NCI-H146 treated with DMSO at 0.1 percent for 48 hours (cell line): ENCODE results near the gene GPC6.

ENCODE experiments used
- DNase-seq: peaks from one replicate; lab custom pipeline; 2025; ENCODE audit not compliant: unreplicated experiment; lab: John Stamatoyannopoulos, UW

Gene GPC6

DNA sequence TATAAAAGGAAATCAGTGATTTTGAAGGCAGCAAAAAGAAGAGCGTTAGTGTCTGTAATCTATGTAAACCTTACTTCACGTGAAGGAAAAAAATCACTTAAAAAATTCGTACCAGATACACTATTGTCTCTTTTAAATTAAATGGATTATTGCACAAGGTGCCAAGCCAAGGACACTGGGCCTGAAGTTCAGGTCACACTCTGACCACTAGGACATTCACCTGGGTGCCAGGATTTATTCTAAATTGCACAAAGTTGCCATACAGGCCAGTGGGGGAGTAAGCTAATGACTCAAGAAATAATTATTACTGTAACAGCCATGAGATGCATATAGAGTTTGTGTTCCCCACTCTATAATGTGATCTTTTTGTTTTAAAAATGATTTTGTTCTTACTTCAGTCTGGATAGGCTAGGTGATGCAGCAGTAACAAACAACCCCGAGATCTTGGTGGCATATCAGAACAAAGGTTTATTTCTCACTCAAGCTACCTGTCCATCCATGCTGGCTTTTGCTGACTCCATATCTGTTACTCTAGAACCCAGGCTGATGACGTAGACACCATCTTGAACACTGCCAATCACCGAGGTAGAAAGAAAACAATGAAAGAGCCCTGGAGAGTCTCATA is 1000.8 kb downstream of the GPC6 start:
- no peak for DNase-seq

DNA sequence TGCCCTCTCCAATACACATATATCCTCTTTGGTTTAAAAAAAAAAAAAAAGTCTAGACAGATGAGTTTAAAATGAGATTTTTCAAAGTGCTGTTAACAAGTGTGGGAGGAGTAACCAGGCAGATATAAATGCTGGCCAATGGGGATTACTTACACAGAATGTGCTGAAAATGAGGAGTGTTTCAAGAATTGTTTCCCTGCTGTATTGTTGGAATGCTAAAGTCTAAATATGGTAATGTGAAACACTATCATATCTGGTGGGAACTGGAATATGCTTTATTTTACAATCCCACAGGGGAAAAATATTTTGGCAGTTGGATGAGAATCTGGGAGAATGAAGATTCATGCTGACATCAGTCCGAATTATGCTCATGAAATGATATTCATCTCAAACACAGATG is 1002.2 kb downstream of the GPC6 start:
- no peak for DNase-seq

- no peak for DNase-seq
Measured at GRCh38 chr13:94232161-94232950, 1005.7 kb downstream of the GPC6 start.

DNA sequence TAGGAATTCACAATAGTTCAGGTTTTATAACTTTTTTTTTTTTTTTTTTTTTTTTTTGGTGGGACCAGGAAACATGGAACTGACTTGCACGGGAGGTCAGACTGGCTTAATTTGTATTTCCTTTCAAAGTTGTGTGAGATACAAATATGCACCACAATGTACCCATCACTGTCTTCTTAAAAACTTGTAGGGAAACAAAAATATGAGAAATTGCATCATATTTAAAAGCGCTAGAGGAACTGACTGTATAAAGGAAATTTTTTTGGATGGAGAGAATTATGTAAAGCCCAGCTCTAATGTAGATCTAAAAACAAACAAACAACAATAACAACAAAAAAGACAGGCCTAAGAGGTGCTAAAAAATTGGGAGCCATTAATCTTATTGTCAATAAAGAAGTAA is 1006.3 kb downstream of the GPC6 start:
- no peak for DNase-seq

GRCh38 chr13:94233401-94233800 is 1006.8 kb downstream of the GPC6 start:
- DNase-seq = no peak

DNA sequence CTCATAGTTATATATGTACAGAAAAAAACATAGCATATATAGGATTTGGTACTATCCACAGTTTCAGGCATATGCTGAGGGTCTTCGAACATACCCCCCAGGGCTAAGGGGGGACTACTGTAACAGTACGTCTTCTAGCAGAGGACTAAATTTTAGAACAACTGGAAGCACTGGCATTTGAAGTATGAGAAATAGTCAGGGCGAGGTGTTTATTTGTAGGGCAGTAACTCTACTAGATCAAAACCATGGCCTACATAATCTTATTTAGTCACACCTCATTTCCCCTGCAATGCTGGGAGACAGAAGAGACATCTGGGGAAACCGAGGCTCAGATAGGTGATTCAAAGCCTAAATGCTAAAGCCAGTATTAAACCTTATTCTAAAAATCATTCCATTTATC is 1007.2 kb downstream of the GPC6 start:
- no peak for DNase-seq

DNA sequence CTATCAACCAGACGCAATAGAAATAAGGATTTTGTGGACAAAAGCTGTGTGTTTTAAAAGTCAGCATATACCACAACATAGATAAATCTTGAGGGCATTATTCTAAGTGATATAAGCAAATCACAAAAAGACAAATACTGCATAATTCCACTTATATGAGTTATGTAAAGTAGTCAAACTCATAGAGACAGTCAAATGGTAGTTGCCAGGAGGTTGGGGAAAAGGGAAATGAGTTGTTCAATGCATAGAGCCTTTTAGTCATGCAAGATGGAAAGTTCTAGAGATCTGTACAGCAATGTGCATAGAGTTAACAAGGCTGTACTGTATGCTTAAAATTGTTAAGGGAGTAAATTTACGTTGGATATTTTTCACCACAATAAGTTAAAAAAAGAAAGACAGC is 1008.1 kb downstream of the GPC6 start:
- DNase-seq = no peak

DNA sequence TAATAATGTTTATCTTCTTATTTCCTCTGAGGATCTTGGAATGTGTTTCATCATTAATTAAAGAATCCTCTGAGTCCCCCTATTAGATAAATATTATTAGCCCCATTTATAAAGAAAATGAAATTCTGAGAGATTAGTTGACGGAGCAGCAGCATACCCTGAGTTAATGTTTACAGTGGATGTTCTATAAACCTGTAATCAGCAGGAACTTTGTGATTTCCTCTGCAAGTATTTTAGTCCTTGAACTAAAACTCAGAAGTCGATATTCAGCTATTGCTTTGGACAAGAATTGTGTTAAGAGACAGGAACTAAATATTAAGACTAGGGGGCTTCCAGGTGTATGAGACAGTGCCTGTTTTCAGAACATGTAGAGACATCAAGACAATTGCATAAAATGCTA is 1009.5 kb downstream of the GPC6 start:
- DNase-seq = no peak

DNA sequence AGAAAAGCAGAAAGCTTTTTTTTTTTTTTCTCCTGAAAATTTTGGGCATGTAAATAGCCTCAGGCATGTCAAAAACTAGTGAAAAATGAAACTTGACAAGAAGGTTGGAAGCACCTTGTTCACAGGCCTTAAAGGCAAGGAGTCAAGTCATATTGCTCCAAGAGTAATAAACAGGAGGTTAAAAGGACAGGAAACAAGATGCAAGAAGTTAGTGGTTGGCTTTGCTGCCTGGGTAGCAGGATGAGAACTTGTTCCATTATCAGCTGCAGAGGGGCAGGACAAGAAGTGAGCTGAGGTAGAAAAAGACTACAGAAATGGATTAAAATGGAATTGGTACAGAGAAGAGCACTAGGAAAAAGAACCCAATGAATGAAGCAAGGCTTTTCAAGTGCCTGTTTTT is 1010.3 kb downstream of the GPC6 start:
- no peak for DNase-seq

- DNase-seq = no peak
Measured at GRCh38 chr13:94239135-94239534, 1012.5 kb downstream of the GPC6 start.

DNA sequence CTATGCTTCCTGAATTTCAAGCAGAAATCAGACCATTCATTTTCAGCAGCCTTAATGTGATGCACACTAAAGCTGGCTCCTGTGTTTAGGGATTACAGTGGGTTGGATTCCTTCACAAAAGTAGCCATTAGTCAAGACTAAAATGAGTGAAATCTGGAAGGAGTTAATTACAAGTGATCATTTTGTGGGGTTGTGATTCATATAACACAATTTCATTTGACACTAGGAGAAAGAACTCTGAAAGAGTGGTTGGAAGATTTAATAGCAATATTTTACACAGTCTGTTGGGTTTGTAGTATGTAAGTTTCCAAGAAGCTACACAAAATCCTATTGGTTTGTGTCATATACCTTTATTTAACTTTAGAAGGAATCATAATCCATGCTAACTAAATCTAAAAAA is 1015.9 kb downstream of the GPC6 start:
- DNase-seq = no peak

GRCh38 chr13:94243551-94243950 is 1016.9 kb downstream of the GPC6 start:
- no peak for DNase-seq

GRCh38 chr13:94246495-94246894 is 1019.9 kb downstream of the GPC6 start:
- no peak for DNase-seq

DNA sequence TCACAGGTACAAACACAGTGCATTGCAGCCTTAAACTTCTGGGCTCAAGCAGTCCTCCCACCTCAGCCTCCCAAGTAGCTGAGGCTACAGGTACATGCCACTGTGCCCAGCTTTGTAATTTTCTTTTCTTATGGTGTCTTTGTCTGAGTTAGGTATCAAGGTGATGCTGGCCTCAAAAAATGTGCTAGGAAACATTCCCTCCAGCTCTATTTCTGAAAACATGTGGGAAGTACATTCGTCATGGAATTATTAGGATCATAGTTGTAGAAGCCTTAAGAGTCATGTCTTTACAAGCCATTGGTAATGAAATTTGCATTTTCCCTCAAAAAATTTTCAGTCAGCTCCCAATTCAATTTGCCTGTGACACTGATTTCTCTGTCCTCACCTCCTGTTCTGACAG is 1021.3 kb downstream of the GPC6 start:
- no peak for DNase-seq

DNA sequence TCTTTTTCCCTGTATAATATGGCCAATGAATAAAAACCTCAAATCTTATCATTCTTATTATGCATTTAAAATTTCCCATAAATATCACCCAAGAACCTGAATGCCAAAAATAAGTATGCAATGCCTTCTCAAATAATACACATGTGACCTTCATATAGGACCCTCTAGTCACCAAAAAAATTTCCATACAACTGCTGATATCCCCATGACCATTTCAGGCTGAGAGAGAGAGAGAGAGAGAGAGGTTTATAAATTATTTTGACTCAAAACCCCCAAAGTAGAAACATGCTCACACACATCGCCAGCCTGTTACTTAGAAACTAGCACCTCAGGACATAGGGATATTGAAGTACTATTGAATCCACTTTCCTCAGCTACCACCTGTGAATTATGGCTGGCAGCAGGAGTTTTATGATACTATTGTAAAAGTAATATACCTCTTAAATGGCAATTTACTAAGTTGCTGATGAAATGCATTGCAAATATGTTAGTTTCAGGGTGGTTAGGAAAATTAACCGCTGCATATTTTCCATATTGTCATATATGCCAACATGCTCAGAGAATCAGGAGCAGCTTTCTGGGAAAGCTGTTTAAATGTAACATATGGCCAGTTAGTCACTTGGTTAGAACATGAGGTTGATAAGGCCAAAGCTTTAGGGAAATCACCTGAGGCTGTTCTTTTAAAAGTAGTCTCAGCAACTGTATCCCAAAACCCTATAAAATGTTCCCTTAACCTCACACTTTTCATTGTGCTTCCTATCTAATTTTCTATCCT is 1022.0 kb downstream of the GPC6 start:
- no peak for DNase-seq

DNA sequence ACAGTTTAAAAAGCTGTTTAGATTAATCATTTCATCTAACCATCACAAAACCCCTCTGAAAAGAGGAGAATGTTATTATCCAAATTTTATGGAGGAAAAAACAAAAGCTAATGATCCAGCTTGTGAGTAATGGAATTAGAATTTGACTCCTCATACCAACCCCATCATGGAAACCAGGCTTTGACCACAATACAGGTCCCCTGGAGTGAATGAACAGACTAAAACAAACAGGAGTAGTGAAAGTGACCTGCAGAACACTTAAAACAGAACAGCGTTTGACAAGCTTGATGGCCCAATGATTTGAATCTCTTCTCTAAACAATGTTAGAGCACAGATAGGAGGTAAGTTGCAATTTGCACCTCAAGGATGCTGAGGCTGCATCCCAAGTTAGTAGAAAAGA is 1022.9 kb downstream of the GPC6 start:
- DNase-seq = peak; percentile 96

DNA sequence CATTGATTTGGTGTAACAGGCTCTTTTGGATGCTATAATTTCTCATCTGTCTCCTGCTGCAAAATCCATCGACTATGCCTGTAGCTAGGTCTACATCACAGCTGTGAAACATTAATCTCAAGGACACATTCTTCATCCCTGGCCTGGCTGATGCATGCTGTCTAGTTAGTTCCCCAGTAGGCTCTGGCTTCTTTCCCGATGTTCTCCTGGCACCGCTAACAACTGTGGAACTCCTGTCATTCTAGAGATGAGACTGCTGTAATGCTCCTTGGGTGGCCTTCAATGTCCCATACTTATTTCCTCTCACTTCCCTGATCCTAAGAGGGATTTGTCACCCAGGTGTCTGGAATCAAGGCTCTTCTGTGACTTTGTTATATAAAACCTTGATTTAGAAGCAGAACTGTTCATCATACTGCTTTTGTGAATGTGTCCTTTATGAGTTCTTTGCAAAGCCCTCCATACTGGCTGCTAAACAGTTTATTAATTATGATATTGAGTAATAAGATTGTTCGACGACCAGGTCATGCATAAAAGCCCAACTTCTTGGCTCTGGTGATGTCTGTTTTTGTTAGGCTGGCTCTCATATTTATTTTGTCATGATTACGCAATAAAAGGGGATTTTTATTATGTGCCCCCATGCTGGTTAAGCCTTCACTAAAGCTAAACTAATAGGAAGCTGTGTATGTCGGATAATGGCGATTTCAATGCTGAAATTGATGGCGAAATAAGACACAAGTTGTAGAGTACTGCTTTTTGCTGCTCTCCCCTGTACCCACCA is 1025.4 kb downstream of the GPC6 start:
- no peak for DNase-seq

- DNase-seq = no peak
Measured at GRCh38 chr13:94254737-94255136, 1028.1 kb downstream of the GPC6 start.

GRCh38 chr13:94256721-94257120 is 1030.1 kb downstream of the GPC6 start:
- DNase-seq = no peak

DNA sequence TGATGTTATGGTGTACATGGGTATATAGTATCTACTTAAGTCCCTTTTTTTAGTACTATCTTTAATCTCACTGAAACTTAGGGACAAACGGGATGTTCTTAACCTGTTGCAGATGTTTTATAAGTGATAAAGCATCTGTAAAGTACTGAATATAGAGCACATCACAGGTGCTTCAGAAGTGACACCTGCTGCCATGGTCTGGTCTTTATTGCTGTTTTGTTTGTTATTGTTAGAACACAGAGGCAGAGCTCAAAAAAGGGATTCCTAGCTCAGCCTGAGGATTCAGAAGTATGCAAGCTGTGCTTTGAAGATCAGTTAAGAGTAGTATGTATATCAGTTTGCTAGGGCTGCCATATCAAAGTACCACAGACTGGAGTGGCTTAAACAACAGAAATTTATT is 1033.4 kb downstream of the GPC6 start:
- no peak for DNase-seq

DNA sequence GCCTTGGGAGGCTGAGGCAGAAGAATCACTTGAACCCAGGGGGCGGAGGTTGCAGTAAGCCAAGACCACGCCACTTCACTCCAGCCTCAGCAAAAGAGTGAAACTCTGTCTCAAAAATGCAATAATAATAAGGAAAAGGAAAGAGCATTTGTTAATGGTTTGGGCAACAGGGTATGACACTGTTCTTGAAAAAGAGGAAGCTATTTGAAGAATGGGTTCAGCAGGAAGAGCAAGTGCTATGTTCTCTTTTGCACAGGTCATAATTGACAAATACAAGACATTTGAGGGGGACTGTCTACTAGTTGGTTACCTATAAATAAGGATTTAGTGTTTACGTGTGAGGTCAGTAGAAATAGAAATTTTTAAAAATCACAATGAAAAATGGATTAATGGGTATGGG is 1034.6 kb downstream of the GPC6 start:
- DNase-seq = no peak
